ELR (cell line): ENCODE results near the gene GIT2.
"Not testable (repeated sequence)": the region's sequence is repeated elsewhere in the genome, so short reads cannot be mapped to it uniquely, and the experiment has no call there.

Experiments used
- DNase-seq: peaks from one replicate; pipeline ENCODE4 v3.0.0-alpha.2; 2015; ENCODE audit warnings: low read depth

GIT2 gene

DNA sequence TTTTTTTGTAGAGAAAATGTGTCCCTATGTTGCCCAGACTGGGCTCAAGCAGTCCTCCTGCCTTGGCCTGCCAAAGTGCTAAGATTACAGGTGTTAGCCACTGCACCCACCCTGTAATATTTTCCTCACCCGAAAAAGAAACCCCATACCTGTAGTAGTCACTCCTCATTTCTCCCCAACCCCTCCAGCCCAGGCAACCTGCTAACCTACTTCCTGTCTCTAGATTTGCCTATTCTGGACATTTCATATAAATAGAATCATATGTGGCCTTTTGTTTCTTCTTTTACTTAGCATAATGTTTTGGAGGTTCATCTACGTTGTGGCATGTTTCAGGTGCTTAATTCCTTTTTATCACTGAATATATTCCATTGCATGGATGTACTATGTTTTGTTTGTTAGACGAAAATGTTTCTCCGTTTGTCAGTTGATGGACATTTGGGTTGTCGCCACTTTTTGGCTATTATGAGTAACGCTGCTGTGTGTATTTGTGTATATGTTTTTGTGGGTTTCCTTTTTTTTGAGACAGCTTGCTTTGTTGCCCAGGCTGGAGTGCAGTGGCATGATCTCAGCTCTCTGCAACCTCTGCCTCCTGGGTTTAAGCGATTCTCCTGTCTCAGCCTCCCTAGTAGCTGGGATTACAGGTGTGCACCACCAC, 9.3 kb upstream of the GIT2 start:
- no peak for DNase-seq

- DNase-seq = no peak
Observed at GRCh38 chr12:110004598-110004997, 8.4 kb upstream of the GIT2 start.

DNA sequence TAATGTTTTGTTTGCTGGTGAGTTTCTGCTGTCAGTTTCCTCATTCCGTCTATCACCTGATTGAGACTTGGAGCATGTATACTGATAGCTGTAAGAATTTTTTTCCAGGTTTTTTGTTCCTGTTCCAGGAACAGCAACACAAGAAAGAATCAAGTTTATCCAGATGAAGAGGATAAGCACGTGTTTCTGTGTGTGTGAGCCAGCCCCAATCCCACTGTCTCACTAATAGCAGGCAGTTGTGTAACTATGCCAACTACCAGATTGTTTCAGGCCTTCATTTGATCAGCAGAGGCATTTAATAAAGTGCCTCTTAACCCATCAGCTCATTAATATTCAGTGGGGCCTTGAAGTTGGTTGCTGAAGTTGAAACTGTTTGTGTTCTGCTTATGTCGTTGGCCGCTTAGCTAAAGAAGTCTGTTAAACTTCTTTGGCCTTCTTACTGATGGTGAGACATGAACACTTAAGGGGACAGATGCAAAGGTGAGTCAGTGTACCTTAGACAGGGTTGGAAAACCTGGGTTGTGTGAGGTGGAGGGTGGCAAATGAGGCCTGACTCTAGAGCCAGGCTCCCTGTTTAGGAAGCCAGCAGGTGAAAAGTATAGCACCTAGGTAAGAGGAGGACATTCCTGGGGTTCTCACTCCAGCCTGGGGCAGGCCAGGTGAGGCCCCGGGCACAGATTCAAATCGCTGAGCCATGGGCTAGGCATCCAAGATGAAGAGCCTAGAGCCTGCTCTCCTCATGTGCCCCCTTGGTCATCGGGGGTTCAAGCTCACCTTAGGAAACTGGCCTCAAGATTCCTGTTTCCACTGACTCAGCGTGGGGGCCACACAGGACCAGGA, 6.7 kb upstream of the GIT2 start:
- DNase-seq = no peak

GRCh38 chr12:110001596-110001995, 5.4 kb upstream of the GIT2 start:
- peak; percentile 98 for DNase-seq

- peak; percentile 61 for DNase-seq
Observed at GRCh38 chr12:109999983-110000505, 3.9 kb upstream of the GIT2 start.

DNA sequence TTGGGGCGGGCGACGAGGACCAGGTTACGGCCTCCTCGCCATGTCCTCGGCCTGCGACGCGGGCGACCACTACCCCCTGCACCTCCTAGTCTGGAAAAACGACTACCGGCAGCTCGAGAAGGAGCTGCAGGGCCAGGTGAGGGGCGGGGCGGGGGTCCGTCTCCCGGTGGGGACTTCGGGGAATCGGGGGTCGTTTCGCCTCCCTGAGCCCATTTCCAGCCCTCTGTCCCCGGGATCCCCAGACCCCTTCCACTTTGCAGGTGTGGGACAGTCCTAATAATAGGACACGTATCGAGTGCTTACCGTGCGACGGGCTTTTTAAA, 3.4 kb upstream of the GIT2 start:
- DNase-seq = no peak

GRCh38 chr12:109998904-109999648, 2.9 kb upstream of the GIT2 start, which contains the start of gene ANKRD13A:
ANKRD13A (plus strand) TSS chr12:109999430; CDS start chr12:109999689, 259 bp downstream.
- peak; percentile 96 for DNase-seq

DNA sequence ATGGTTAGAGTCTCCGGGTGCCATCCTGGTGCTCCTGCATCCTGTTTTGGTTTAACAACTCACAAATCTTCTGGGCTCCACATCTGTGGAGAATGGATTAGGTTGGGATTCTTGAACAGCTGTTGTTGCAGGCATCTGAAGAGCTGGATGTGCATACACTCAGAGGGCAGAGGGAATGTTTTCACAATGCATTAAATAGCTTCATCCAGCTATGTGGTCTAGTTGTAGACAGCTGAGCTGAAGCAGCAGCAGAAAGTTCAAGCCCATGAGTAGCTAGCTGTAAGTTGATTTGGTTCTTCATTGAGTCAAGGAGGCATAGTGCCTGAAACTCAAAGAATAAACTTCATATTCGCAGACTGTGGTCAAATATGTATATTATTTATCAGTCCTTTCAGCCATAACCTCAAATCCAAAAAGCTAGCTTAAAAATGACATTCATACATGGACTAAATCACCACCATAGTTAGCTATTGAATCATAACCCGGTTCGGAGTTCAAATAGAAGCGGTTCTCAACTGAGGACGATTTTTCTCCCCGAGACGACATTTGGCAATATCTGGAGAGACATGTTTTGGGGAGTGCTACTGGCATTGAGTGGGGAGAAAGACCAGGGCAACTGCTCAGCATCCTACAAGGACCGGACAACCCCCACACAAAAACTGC, 2.2 kb upstream of the GIT2 start:
- DNase-seq = peak; percentile 18

DNA sequence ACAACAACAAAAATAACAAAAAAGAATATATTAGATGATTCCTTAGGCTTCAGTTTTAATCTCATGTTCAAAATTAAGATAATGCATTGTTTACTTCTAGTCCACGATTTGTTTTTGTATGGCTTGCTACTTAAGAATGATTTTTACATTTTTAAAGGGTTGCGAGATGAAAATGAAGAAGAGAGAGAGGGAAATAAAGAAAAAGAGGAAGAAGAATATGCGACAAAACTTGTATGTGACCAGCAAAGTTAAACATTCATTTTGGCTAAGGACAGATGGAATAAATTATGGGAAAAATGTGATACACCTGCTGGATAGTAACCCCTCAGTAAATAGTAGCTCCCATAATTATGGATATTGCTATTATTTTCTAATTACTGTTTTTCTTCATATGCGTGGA, 1.2 kb upstream of the GIT2 start:
- DNase-seq = no peak

GRCh38 chr12:109996483-109996853, 300 bp upstream of the GIT2 start:
- DNase-seq = no peak

GRCh38 chr12:109995361-109995685, 845 bp downstream of the GIT2 start:
- DNase-seq = no peak

- DNase-seq = peak; percentile 57
Observed at GRCh38 chr12:109994401-109995175, 1.6 kb downstream of the GIT2 start.

DNA sequence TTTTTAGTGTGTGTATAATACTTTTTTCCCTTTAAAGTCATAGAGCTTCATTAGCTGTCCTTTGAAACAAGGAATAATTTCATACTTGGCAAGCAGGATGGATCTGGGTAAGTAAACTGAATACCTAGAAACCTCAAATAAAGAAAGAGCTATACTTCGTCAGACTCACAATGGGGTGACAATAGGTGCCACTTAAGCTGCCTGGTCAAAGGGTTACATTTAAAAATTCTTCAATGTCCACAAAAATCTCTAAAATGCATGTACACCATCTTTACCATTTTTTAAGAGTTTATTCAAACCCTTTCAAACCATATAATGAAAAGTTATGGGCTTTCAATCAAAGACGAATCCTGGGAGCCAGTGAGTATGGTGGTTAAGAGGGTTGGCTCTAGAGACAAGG, 3.1 kb downstream of the GIT2 start:
- no peak for DNase-seq

DNA sequence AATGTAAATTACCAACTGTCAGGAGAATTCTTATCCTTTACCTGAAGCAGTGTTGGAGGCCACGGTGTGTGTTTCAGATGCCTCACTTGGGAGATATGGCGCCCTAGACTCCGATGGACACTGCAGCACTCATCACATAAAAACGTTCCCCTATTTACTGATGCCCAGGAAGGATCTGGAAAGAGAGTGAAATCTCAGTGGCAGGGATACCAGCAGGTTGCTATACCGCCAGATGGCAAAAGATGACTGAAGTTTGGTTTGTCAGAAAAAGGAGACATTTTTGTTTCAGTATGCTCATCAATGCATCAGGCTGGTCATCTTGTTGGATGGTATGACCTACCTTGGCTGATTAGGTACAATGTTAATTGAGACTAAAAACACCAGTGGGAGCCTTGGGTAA, 4.6 kb downstream of the GIT2 start:
- no peak for DNase-seq

DNA sequence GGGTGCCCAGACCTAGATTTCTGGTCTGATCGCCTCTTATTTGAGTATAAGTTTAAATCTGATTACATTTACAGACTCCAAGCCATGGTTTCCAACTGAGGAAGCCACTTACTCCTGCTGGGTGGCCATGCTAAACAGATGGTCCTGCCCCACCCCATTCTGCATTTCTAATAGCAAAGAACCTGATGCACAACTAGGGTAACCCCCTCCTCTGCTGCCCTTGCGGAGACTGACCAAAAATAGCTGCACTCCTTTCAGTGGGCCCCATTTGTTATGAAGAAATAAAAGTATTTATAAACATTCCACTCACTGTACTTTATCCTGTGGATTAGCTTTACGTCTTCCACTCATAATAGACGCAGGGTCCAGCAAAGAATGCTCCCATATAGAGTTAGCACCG, 6.8 kb downstream of the GIT2 start:
- no peak for DNase-seq

- no peak for DNase-seq
Observed at GRCh38 chr12:109988903-109989302, 7.3 kb downstream of the GIT2 start.

- DNase-seq = no peak
Observed at GRCh38 chr12:109988274-109988673, 7.9 kb downstream of the GIT2 start.

DNA sequence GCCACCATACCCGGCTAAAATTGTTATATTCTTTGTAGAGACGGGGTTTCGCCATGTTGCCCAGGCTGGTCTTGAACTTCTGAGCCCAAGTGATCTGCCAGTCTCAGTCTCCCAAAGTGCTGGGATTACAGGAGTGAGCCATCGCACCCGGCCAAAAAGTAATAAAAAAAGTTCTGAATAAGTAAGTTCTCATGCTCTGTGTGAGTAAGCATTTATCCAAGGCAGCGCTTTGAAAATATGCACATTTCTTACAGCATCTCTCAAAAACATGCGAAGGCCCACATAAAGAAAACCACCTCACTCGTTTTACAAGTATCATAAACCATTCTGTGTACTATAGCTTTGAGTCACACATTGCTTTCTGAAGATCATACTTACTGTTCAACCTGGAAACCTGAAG, 8.6 kb downstream of the GIT2 start:
- DNase-seq = peak; percentile 31

- not testable (repeated sequence) for DNase-seq
Observed at GRCh38 chr12:109986236-109986635, 9.9 kb downstream of the GIT2 start.

DNA sequence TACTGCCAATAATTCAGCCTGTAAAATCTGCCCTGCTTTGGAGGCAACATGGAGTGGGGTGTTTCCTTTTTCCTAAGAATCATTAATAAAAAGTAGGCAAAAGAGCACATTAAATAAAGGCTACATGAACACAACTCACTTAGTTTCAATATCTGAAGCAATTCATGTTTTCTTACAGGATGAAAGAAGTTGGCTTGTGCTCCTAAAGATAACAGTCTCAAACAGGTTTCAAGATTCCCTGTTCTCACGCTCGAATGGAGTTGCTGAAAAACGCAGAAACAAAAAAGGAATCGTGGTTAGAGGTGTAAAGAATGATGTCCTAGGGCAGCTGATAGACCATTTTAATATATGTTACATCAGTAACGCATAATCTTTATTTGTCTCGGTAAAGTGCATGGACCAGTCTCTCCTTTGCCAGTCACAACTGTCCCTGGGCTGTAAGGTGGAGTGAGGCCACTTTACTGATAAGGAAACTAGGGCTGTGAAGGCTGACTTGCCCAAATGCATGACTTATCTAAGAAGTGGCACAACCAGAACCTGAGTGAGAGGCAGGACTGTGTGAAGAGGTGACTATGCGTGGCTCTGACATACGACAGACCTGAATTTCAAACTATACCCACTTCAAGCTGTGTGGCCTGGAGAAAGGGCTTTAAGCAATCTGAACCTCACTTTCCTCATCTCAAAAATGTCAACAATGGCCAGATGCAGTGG, 12.6 kb downstream of the GIT2 start:
- DNase-seq = no peak

- no peak for DNase-seq
Observed at GRCh38 chr12:109982210-109982609, 14.0 kb downstream of the GIT2 start.
